Measurements from ENCODE around the gene AVEN.

Gene AVEN

GRCh38 chr15:33852570-33852969 lies 186.4 kb downstream of the AVEN start:
- DNase-seq = peak; percentile 82
- in situ Hi-C loops (cut with HindIII; ENCODE audit: low pct_ligation_motif_present, low sequenced_read_pairs) = no loop called here
- no peak overlapping the region for H3K4me3 ChIP-seq (ENCODE audit: low read depth, low read length)
- no peaks in the 10 kb centered on the region for H3K36me3 ChIP-seq (replicated peaks)
- TF ChIP-seq CTCF (IDR thresholded peaks at IDR 0.05; ENCODE audit: low read depth, low read length, missing control alignments) = no peak
- peak overlapping the region; percentile 22 for H3K27ac ChIP-seq
- no peaks in the 10 kb centered on the region for H3K27me3 ChIP-seq (replicated peaks)

- in situ Hi-C loops (cut with HindIII; ENCODE audit: low pct_ligation_motif_present, low sequenced_read_pairs) = no loop called here
- TF ChIP-seq CTCF (IDR thresholded peaks at IDR 0.05; ENCODE audit: low read depth, low read length, missing control alignments) = no peak
- Histone ChIP-seq H3K4me3 (ENCODE audit: low read depth, low read length) (no peak overlapping the region), H3K36me3 (replicated peaks) (no peaks in the 10 kb centered on the region), H3K27me3 (replicated peaks) (no peaks in the 10 kb centered on the region), H3K27ac (peak overlapping the region; percentile 22)
- no peak for DNase-seq
Observed at GRCh38 chr15:33852094-33852493, 186.9 kb downstream of the AVEN start.

GRCh38 chr15:33851079-33851478 lies 187.9 kb downstream of the AVEN start:
- DNase-seq = no peak
- no peaks in the 10 kb centered on the region for H3K27me3 ChIP-seq (replicated peaks)
- no peak overlapping the region for H3K4me3 ChIP-seq (ENCODE audit: low read depth, low read length)
- no peak overlapping the region for H3K27ac ChIP-seq
- no peak for TF ChIP-seq CTCF (IDR thresholded peaks at IDR 0.05; ENCODE audit: low read depth, low read length, missing control alignments)
- no peaks in the 10 kb centered on the region for H3K36me3 ChIP-seq (replicated peaks)
- in situ Hi-C loops (cut with HindIII; ENCODE audit: low pct_ligation_motif_present, low sequenced_read_pairs) = no loop called here

GRCh38 chr15:33848011-33848410 lies 191.0 kb downstream of the AVEN start:
- DNase-seq = no peak
- Histone ChIP-seq H3K27ac (no peak overlapping the region), H3K36me3 (replicated peaks) (no peaks in the 10 kb centered on the region), H3K4me3 (ENCODE audit: low read depth, low read length) (no peak overlapping the region), H3K27me3 (replicated peaks) (no peaks in the 10 kb centered on the region)
- no peak for TF ChIP-seq CTCF (IDR thresholded peaks at IDR 0.05; ENCODE audit: low read depth, low read length, missing control alignments)
- in situ Hi-C loops (cut with HindIII; ENCODE audit: low pct_ligation_motif_present, low sequenced_read_pairs) = no loop called here

GRCh38 chr15:33846862-33847261 lies 192.1 kb downstream of the AVEN start:
- in situ Hi-C loops (cut with HindIII; ENCODE audit: low pct_ligation_motif_present, low sequenced_read_pairs) = no loop called here
- Histone ChIP-seq H3K36me3 (replicated peaks) (no peaks in the 10 kb centered on the region), H3K27ac (no peak overlapping the region), H3K27me3 (replicated peaks) (no peaks in the 10 kb centered on the region), H3K4me3 (ENCODE audit: low read depth, low read length) (no peak overlapping the region)
- no peak for DNase-seq
- no peak for TF ChIP-seq CTCF (IDR thresholded peaks at IDR 0.05; ENCODE audit: low read depth, low read length, missing control alignments)

GRCh38 chr15:33846142-33846541 lies 192.9 kb downstream of the AVEN start:
- TF ChIP-seq CTCF (IDR thresholded peaks at IDR 0.05; ENCODE audit: low read depth, low read length, missing control alignments) = no peak
- no peaks in the 10 kb centered on the region for H3K27me3 ChIP-seq (replicated peaks)
- H3K36me3 ChIP-seq (replicated peaks) = no peaks in the 10 kb centered on the region
- in situ Hi-C loops (cut with HindIII; ENCODE audit: low pct_ligation_motif_present, low sequenced_read_pairs) = no loop called here
- DNase-seq = no peak
- H3K4me3 ChIP-seq (ENCODE audit: low read depth, low read length) = no peak overlapping the region
- no peak overlapping the region for H3K27ac ChIP-seq
